ENCODE results near the gene EP300.

DNA sequence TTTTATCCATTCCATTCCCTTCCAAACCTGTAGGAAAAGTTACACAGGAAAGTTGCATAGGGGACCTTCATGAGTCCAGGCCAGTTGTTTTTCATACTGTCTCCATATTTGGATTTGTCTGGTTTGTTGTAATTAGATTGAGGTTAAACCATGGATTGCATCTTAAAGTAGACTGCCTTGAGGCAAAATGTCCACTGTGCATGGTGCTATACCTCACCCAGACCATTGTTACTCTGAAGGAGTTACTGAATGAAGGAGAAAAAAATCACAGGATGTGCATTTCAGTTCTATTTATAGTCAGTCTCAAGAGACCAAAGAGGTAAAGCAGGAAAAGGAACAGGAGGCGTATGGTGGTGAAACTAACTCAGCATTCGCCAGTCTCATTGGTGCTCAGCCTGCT is 83.2 kb downstream of the EP300 start:
- TF ChIP-seq EZH2 (IDR thresholded peaks at IDR 0.05; ENCODE audit: low read depth, low read length, severe bottlenecking) = no peak
- no peak for TF ChIP-seq CEBPB (IDR thresholded peaks at IDR 0.05; ENCODE audit: low read depth, low read length)
- TF ChIP-seq JUND (IDR thresholded peaks at IDR 0.05; ENCODE audit: low read length) = no peak
- TF ChIP-seq, protein P1, sequence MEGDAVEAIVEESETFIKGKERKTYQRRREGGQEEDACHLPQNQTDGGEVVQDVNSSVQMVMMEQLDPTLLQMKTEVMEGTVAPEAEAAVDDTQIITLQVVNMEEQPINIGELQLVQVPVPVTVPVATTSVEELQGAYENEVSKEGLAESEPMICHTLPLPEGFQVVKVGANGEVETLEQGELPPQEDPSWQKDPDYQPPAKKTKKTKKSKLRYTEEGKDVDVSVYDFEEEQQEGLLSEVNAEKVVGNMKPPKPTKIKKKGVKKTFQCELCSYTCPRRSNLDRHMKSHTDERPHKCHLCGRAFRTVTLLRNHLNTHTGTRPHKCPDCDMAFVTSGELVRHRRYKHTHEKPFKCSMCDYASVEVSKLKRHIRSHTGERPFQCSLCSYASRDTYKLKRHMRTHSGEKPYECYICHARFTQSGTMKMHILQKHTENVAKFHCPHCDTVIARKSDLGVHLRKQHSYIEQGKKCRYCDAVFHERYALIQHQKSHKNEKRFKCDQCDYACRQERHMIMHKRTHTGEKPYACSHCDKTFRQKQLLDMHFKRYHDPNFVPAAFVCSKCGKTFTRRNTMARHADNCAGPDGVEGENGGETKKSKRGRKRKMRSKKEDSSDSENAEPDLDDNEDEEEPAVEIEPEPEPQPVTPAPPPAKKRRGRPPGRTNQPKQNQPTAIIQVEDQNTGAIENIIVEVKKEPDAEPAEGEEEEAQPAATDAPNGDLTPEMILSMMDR (IDR thresholded peaks at IDR 0.05; ENCODE audit: control extremely low read depth in 1 of 3, insufficient read depth in 1 of 3, low read depth in 1 of 3, low read length in 3 of 3) = no peak
- TF ChIP-seq EP300 (IDR thresholded peaks at IDR 0.05; ENCODE audit: borderline replicate concordance in 1 of 2, low read depth in 2 of 2, low read length in 2 of 2) = no peak
- TF ChIP-seq, protein P2, sequence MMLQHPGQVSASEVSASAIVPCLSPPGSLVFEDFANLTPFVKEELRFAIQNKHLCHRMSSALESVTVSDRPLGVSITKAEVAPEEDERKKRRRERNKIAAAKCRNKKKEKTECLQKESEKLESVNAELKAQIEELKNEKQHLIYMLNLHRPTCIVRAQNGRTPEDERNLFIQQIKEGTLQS (IDR thresholded peaks at IDR 0.05; ENCODE audit: insufficient read depth, low read depth, low read length) = no peak
- no peak for TF ChIP-seq YY1 (IDR thresholded peaks at IDR 0.05; ENCODE audit: low read depth, low read length)
- TF ChIP-seq SP1 (IDR thresholded peaks at IDR 0.05; ENCODE audit: low read depth, low read length) = no peak
- TF ChIP-seq RAD21 (IDR thresholded peaks at IDR 0.05 in 1 of 2, conservative IDR thresholded peaks at IDR 0.05 in 1 of 2; ENCODE audit: low read depth in 2 of 2, low read length in 2 of 2) = no peak
- no peak for TF ChIP-seq EGR1 (IDR thresholded peaks at IDR 0.05; ENCODE audit: borderline replicate concordance, low read depth, low read length)
